Memory B cell (primary cell): ENCODE results near the gene PRUNE1.

ENCODE experiments used
- ATAC-seq: fragments of 150-1000 bp; cut with Tn5 transposase; 2 replicates; pipeline ENCODE4 v1.10.0; 2021; ENCODE audit warnings: low read depth, mild to moderate bottlenecking, moderate library complexity
- DNase-seq, 2 donors: peaks; one replicate each; pipeline ENCODE4 v3.0.0; 2022; ENCODE audit warnings: low spot score in 2 of 2
- H3K27ac Mint-ChIP-seq: one replicate; pipeline ENCODE4 v1.8.0; 2022; ENCODE audit warnings: mild to moderate bottlenecking, moderate library complexity, mixed read lengths
- H3K27me3 Mint-ChIP-seq: one replicate; pipeline ENCODE4 v1.8.0; 2022; ENCODE audit warnings: mixed read lengths
- H3K36me3 Mint-ChIP-seq: one replicate; pipeline ENCODE4 v1.8.0; 2022; ENCODE audit warnings: mild to moderate bottlenecking, mixed read lengths
- H3K4me1 Mint-ChIP-seq: one replicate; pipeline ENCODE4 v1.8.0; 2022; ENCODE audit warnings: mixed read lengths
- H3K4me3 Mint-ChIP-seq: one replicate; pipeline ENCODE4 v1.8.0; 2022; ENCODE audit warnings: mild to moderate bottlenecking, moderate library complexity, mixed read lengths
- H3K9me3 Mint-ChIP-seq: one replicate; pipeline ENCODE4 v1.8.0; 2022; ENCODE audit warnings: mixed read lengths

Gene PRUNE1

GRCh38 chr1:151060657-151061421 is 52.6 kb downstream of the PRUNE1 start:
- DNase-seq (no peak), ATAC-seq (no peak)
- Mint-ChIP-seq H3K27me3 (no peaks in the 10 kb centered on the region), H3K4me1 (peaks cover 29% of the 10 kb centered on the region), H3K36me3 (peaks cover 21% of the 10 kb centered on the region), H3K4me3 (peak overlapping the region; percentile 96), H3K27ac (peak overlapping the region; percentile 99), H3K9me3 (no peaks in the 10 kb centered on the region)

- H3K4me1 Mint-ChIP-seq = peaks cover 22% of the 10 kb centered on the region
- no peak overlapping the region for H3K27ac Mint-ChIP-seq
- ATAC-seq (no peak), DNase-seq (no peak)
- no peaks in the 10 kb centered on the region for H3K9me3 Mint-ChIP-seq
- no peaks in the 10 kb centered on the region for H3K27me3 Mint-ChIP-seq
- H3K36me3 Mint-ChIP-seq = peaks cover 16% of the 10 kb centered on the region
- no peak overlapping the region for H3K4me3 Mint-ChIP-seq
Observed at GRCh38 chr1:151061704-151062103, 53.5 kb downstream of the PRUNE1 start.

GRCh38 chr1:151062741-151063371 is 54.6 kb downstream of the PRUNE1 start:
- no peak overlapping the region for H3K27ac Mint-ChIP-seq
- H3K4me3 Mint-ChIP-seq = no peak overlapping the region
- ATAC-seq = no peak
- no peaks in the 10 kb centered on the region for H3K9me3 Mint-ChIP-seq
- H3K27me3 Mint-ChIP-seq = no peaks in the 10 kb centered on the region
- no peak for DNase-seq
- H3K36me3 Mint-ChIP-seq = peaks cover 9% of the 10 kb centered on the region
- peaks cover 17% of the 10 kb centered on the region for H3K4me1 Mint-ChIP-seq

- Mint-ChIP-seq H3K27me3 (no peaks in the 10 kb centered on the region), H3K27ac (no peak overlapping the region), H3K4me1 (peaks cover 10% of the 10 kb centered on the region), H3K4me3 (no peak overlapping the region), H3K36me3 (no peaks in the 10 kb centered on the region), H3K9me3 (no peaks in the 10 kb centered on the region)
- no peak for DNase-seq
- ATAC-seq = no peak
Observed at GRCh38 chr1:151065089-151065645, 56.9 kb downstream of the PRUNE1 start.

- Mint-ChIP-seq H3K36me3 (no peaks in the 10 kb centered on the region), H3K4me3 (no peak overlapping the region), H3K27me3 (no peaks in the 10 kb centered on the region), H3K9me3 (no peaks in the 10 kb centered on the region), H3K27ac (no peak overlapping the region), H3K4me1 (peaks cover 5% of the 10 kb centered on the region)
- DNase-seq (no peak), ATAC-seq (no peak)
Observed at GRCh38 chr1:151067185-151067584, 58.9 kb downstream of the PRUNE1 start.

GRCh38 chr1:151069103-151069486 is 60.8 kb downstream of the PRUNE1 start:
- ATAC-seq = no peak
- peaks cover 5% of the 10 kb centered on the region for H3K4me1 Mint-ChIP-seq
- H3K27ac Mint-ChIP-seq = peak overlapping the region; percentile 28
- H3K36me3 Mint-ChIP-seq = peaks cover 3% of the 10 kb centered on the region
- H3K4me3 Mint-ChIP-seq = peak overlapping the region; percentile 98
- no peaks in the 10 kb centered on the region for H3K27me3 Mint-ChIP-seq
- no peak for DNase-seq
- no peaks in the 10 kb centered on the region for H3K9me3 Mint-ChIP-seq

- peak within 1 kb of the TSS; percentile 98 for H3K4me3 Mint-ChIP-seq
- no peaks in the 10 kb centered on the region for H3K27me3 Mint-ChIP-seq
- peaks cover 5% of the 10 kb centered on the region for H3K36me3 Mint-ChIP-seq
- H3K4me1 Mint-ChIP-seq = peaks cover 5% of the 10 kb centered on the region
- H3K9me3 Mint-ChIP-seq = no peaks in the 10 kb centered on the region
- peak within 1 kb of the TSS; percentile 98 for H3K27ac Mint-ChIP-seq
- DNase-seq (peak; percentile 84 to 92), ATAC-seq (peak; percentile 83)
Observed at GRCh38 chr1:151070474-151071276, 62.4 kb downstream of the PRUNE1 start, which contains the start of gene GABPB2. Gene GABPB2 (plus strand): TSS chr1:151070761. CDS start chr1:151088190, 17,429 bp downstream.

- Mint-ChIP-seq H3K4me3 (no peak overlapping the region), H3K9me3 (no peaks in the 10 kb centered on the region), H3K36me3 (peaks cover 9% of the 10 kb centered on the region), H3K27me3 (no peaks in the 10 kb centered on the region), H3K27ac (peak overlapping the region; percentile 98), H3K4me1 (peaks cover 5% of the 10 kb centered on the region)
- DNase-seq = no peak
- ATAC-seq = no peak
Observed at GRCh38 chr1:151072224-151072623, 64.0 kb downstream of the PRUNE1 start.
